Thyroid gland (tissue), 4 donors: ENCODE measurements around the gene IRS2. TPM values are rescaled to one million over a fixed set of nuclear protein-coding genes. Genes with fewer than 3 reads are reported as not detected.
A peak's percentile ranks its signal among the peaks of the same experiment; 100 is the strongest.

Experiments
- DNase-seq, 2 donors: peaks; one replicate each; pipeline ENCODE4 v3.0.0-alpha.2; 2019
- H3K27ac ChIP-seq, 3 donors: fragments of 200-600 bp; sonication (generic); 1 replicate in 2 of 3; 2 replicates in 1 of 3; pipeline ENCODE4 v1.5.1; 2016 to 2019; ENCODE audit warnings: mild to moderate bottlenecking in 1 of 3, moderate library complexity in 1 of 3
- H3K27me3 ChIP-seq: fragments of 200-600 bp; sonication (generic); one replicate; pipeline ENCODE4 v1.5.1; 2019
- H3K36me3 ChIP-seq, 2 donors: fragments of 200-600 bp; sonication (generic); one replicate each; pipeline ENCODE4 v1.5.1; 2016 to 2019
- H3K4me1 ChIP-seq, 2 donors: fragments of 200-600 bp; sonication (generic); one replicate each; pipeline ENCODE4 v1.5.1; 2017 to 2019
- H3K4me3 ChIP-seq, 3 donors: fragments of 200-600 bp; sonication (generic); replicated peaks in 1 of 3; 1 replicate in 2 of 3; 2 replicates in 1 of 3; pipeline ENCODE4 v1.5.1; 2016; ENCODE audit warnings: mild to moderate bottlenecking in 1 of 3
- H3K9me3 ChIP-seq: fragments of 200-600 bp; sonication (generic); one replicate; pipeline ENCODE4 v1.5.1; 2017
- POLR2A ChIP-seq, 2 donors: fragments of 450-650 bp; IDR thresholded peaks; one replicate each; pipeline ENCODE4 v1.6.1; 2017; ENCODE audit warnings: antibody characterized with exemption in 2 of 2, mild to moderate bottlenecking in 2 of 2, moderate library complexity in 1 of 2
- WGBS, 2 donors: methylation state at CpG; one replicate each; pipeline ENCODE4 v1.1.5; 2017; 5-methylcytosine and 5-hydroxymethylcytosine counted together
- intact Hi-C: fragments of 100-400 bp; cut with DNase I; formaldehyde crosslinking; loops from one replicate; pipeline ENCODE4 v1.15.1; 2023
- total RNA-seq, 4 donors: library from RNA; depleted of rRNA; stranded (reverse); fragments of >200 nt; gene quantifications; one replicate each; pipeline ENCODE4 v1.2.3, GENCODE V29; 2016
- TF ChIP-seq, protein P1 (sequence below), 6 experiments: fragments of 200-600 bp in 3 of 6; fragments of 450-650 bp in 3 of 6; sonication (generic) in 3 of 6; IDR thresholded peaks; one replicate each; pipeline ENCODE4 v1.5.1; 2016 to 2019; ENCODE audit warnings: antibody characterized with exemption in 6 of 6, mild to moderate bottlenecking in 2 of 6, inconsistent platforms in 1 of 6, moderate library complexity in 1 of 6

IRS2 gene
- total RNA-seq, 4 donors from 2014 or later = 12.9 to 29.1 (median 17.6) TPM

GRCh38 chr13:109712124-109712722, 74.2 kb downstream of the IRS2 start:
- H3K27me3 ChIP-seq = no peaks in the 10 kb centered on the region
- H3K36me3 ChIP-seq = no peaks in the 10 kb centered on the region
- 62 to 63% methylated on average over 9 of the region's 9 CpGs for WGBS, 2 donors
- no peak overlapping the region for H3K4me3 ChIP-seq
- peaks cover 0 to 4% of the 10 kb centered on the region in 2 donors for H3K4me1 ChIP-seq
- no peaks in the 10 kb centered on the region for H3K9me3 ChIP-seq
- DNase-seq = no peak
- TF ChIP-seq, protein P1, sequence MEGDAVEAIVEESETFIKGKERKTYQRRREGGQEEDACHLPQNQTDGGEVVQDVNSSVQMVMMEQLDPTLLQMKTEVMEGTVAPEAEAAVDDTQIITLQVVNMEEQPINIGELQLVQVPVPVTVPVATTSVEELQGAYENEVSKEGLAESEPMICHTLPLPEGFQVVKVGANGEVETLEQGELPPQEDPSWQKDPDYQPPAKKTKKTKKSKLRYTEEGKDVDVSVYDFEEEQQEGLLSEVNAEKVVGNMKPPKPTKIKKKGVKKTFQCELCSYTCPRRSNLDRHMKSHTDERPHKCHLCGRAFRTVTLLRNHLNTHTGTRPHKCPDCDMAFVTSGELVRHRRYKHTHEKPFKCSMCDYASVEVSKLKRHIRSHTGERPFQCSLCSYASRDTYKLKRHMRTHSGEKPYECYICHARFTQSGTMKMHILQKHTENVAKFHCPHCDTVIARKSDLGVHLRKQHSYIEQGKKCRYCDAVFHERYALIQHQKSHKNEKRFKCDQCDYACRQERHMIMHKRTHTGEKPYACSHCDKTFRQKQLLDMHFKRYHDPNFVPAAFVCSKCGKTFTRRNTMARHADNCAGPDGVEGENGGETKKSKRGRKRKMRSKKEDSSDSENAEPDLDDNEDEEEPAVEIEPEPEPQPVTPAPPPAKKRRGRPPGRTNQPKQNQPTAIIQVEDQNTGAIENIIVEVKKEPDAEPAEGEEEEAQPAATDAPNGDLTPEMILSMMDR (IDR thresholded peaks at IDR 0.05) = no peak
- no peak for TF ChIP-seq POLR2A (IDR thresholded peaks at IDR 0.05)
- intact Hi-C loops = no loop called here
- no peak overlapping the region for H3K27ac ChIP-seq

DNA sequence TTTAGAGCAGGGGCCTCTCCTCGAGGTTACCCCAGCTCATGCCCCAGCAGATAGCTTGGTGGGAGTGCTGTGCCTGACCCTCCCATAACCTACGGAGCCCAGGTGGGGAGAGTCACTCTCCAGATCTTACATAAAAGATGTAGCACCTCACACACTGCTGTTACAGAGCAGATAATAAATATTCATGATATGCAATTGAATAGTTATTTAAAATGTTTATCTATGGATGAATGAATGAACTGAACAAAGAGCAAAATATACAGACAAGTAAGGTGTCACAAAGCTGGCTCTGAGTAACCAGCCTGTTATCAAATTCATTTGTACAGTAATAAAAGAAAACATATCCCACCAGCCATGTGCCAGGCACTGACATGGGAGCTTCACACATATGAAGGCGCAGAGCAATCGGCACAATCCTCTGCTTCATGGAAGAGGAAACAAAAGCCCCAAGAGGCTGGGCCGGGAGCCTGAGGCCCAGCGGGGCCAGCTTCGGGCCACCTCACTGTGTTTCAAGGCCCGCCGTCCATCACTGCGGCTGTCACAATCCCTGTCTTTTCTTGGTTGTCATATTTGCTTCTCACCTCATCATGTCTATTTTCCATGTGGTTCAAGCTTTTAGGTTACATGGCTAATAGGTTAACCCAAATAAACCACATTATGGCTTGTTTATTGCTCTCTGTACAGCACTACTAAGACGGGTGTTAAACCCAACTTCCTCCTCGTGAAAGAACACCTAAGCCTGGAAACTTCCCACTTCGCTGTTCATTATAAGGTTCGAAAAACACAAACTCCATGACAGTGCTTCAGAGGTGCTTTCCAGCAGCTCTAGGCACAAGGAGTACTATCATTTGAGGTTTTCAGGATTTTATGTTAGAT, 78.4 kb downstream of the IRS2 start:
- H3K27ac ChIP-seq = no peak overlapping the region
- TF ChIP-seq, protein P1 (IDR thresholded peaks at IDR 0.05) = no peak
- TF ChIP-seq POLR2A (IDR thresholded peaks at IDR 0.05) = no peak
- WGBS, 2 donors = 82 to 86% methylated on average over 14 of the region's 14 CpGs
- H3K4me1 ChIP-seq = peaks cover 0 to 9% of the 10 kb centered on the region in 2 donors
- DNase-seq = no peak
- no peaks in the 10 kb centered on the region for H3K27me3 ChIP-seq
- H3K9me3 ChIP-seq = no peaks in the 10 kb centered on the region
- intact Hi-C loops = no loop called here
- H3K36me3 ChIP-seq = no peaks in the 10 kb centered on the region
- H3K4me3 ChIP-seq = no peak overlapping the region

- Histone ChIP-seq H3K27me3 (no peaks in the 10 kb centered on the region), H3K36me3 (no peaks in the 10 kb centered on the region), H3K9me3 (no peaks in the 10 kb centered on the region), H3K4me1 (peaks cover 0 to 9% of the 10 kb centered on the region in 2 donors), H3K4me3 (no peak overlapping the region), H3K27ac (no peak overlapping the region)
- WGBS, 2 donors = 38 to 45% methylated on average over 15 of the region's 15 CpGs
- TF ChIP-seq, protein P1 (IDR thresholded peaks at IDR 0.05) = no peak
- TF ChIP-seq POLR2A (IDR thresholded peaks at IDR 0.05) = no peak
- intact Hi-C loops = no loop called here
- DNase-seq = peak; percentile 45 to 56
These were observed 79.2 kb downstream of the IRS2 start for GRCh38 chr13:109707044-109707741.

DNA sequence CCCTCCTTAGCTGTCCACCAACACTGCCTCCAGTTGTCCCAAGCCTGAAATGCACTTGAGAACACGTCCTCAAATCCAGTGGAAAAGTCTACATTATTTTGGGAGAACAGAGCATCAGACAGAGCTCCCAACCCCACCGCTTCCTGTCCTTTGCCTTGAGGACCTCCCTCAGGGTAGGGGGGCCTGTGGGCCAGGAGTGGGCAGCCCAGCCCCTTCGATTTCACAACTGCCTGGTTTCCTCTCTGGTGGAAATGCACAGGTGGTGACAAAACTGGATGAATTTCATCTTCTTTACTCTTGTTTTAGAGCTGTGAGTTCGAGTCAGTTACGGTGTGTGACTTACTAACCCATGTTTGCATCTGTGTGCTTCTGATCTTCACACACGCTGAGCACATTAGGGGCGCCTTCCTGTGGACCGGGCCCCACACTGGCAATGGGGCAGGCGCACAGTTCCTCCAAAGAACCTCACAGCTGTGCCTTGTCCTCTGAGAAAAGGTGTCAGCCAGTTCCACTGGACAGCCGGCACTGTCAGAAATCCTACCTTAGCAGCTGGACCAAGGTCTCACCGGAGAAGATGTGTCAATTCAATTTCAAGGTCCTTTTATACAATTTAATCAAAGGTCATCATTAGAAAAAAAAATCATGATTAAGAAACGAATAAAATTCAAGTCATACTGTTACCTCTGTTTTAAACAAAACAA, 80.2 kb downstream of the IRS2 start:
- H3K36me3 ChIP-seq = no peaks in the 10 kb centered on the region
- TF ChIP-seq POLR2A (IDR thresholded peaks at IDR 0.05) = no peak
- TF ChIP-seq, protein P1 (IDR thresholded peaks at IDR 0.05) = no peak
- intact Hi-C loops = no loop called here
- 87 to 93% methylated on average over 11 to 12 of the region's 12 CpGs for WGBS, 2 donors
- peaks cover 0 to 9% of the 10 kb centered on the region in 2 donors for H3K4me1 ChIP-seq
- H3K4me3 ChIP-seq = no peak overlapping the region
- H3K27ac ChIP-seq = no peak overlapping the region
- H3K27me3 ChIP-seq = no peaks in the 10 kb centered on the region
- H3K9me3 ChIP-seq = no peaks in the 10 kb centered on the region
- no peak for DNase-seq
